Measurements from ENCODE around the gene HMGB1.

Gene HMGB1

DNA sequence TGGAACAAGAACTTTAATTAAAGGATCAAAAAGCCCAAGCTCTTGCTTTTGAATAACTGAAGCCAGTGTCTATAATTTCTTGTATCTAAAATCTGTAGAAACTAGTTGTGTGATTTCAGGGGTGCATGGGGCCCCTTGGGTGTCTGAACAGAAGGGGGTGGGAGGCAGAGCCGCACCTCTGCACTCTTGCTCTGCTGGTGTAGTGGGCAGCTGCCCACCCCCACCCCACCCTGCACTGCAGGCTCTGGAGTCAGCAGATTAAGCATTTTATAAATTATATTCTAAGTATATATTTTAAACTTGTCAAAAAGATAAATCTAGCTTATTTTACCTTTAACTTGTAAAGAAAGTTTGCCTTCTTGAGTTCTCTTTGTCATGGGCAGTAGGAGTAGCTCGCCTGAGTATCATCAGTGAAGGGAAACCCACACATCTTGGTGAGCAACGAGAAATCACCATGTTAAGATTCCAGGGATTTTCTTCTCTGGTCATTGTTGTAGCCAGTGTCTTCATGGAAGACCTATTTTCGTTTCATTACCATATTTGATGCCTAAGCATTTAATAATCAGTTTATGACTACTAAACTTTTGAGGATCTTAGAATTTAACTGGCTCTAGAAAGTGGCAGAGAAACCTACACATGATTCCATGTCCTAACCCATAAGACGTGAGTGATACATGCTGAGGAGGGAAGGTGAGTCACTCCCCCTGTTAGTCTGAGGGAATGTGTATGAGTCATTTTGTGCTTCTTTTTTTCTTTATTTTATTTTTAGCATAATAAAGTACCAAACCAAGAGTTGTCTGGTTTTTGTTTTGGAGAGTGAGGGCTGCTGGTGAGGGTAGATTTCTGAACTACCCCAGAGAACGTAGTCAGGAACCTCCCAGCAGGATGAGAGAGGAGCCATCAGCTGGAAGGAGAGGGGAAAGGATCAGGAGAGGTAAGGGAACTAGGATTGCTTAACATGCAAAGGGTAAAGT lies 35.7 kb downstream of the HMGB1 start:
- no peaks in the 10 kb centered on the region for H3K9me3 ChIP-seq (ENCODE audit: control insufficient read depth, low read length)
- peak overlapping the region; percentile 57 for H3K27ac ChIP-seq (ENCODE audit: low read depth, low read length, severe bottlenecking)
- peaks cover 28% of the 10 kb centered on the region for H3K4me1 ChIP-seq (ENCODE audit: control insufficient read depth, insufficient read depth, low read length, poor library complexity, severe bottlenecking)
- WGBS, 2 experiments (ENCODE audit: insufficient coverage in 2 of 2) = 57 to 72% methylated on average over 1 to 3 of the region's 6 CpGs
- no peaks in the 10 kb centered on the region for H3K36me3 ChIP-seq (ENCODE audit: control insufficient read depth, insufficient read depth, low read length)
- no peak overlapping the region for H3K4me3 ChIP-seq (ENCODE audit: extremely low read depth, insufficient read depth, low read length, poor library complexity, severe bottlenecking)

DNA sequence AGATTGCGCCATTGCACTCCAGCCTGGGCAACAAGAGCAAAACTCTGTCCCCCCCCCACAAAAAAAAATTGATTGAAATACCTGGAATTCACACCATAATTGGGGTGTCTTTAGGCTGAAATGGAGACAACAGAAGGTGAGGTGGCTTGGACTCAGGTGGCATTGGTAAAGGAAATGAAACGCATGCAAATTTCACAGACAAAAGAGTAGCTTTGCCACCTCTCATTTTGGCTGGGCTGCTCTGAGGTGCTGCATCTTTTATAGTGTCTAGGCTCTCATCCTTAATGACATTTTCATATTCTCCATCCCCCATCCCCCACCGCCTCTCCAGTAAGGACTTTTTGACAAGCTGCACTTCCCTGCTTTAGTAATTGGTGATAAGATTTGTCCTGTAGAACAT lies 36.5 kb downstream of the HMGB1 start:
- no peak overlapping the region for H3K4me3 ChIP-seq (ENCODE audit: extremely low read depth, insufficient read depth, low read length, poor library complexity, severe bottlenecking)
- peaks cover 28% of the 10 kb centered on the region for H3K4me1 ChIP-seq (ENCODE audit: control insufficient read depth, insufficient read depth, low read length, poor library complexity, severe bottlenecking)
- H3K27ac ChIP-seq (ENCODE audit: low read depth, low read length, severe bottlenecking) = no peak overlapping the region
- 90% methylated on average over 2 of the region's 3 CpGs; no CpG with 5 or more reads in 1 of the 2 experiments for WGBS, 2 experiments (ENCODE audit: insufficient coverage in 2 of 2)
- no peaks in the 10 kb centered on the region for H3K9me3 ChIP-seq (ENCODE audit: control insufficient read depth, low read length)
- no peaks in the 10 kb centered on the region for H3K36me3 ChIP-seq (ENCODE audit: control insufficient read depth, insufficient read depth, low read length)

DNA sequence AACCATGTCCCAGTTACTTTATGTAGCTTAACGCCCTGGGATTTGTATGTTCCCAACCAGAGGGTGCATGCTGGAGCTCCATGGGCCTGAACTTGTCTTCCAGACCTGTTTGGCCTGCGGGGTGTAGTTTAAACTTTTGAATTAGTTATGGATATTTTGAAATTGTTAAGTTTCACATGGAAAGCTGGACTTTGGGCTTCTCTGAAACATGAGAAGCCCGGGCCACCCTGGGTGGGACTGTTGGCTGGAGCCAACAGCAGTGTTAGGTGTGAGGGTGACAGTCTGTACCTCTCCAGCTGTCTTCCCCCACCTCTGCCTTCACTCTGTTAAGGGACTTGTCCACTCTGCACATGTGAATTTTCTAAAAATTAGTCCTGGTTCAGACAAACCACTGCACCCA lies 41.8 kb downstream of the HMGB1 start:
- Histone ChIP-seq H3K36me3 (ENCODE audit: control insufficient read depth, insufficient read depth, low read length) (no peaks in the 10 kb centered on the region), H3K4me1 (ENCODE audit: control insufficient read depth, insufficient read depth, low read length, poor library complexity, severe bottlenecking) (no peaks in the 10 kb centered on the region), H3K9me3 (ENCODE audit: control insufficient read depth, low read length) (no peaks in the 10 kb centered on the region), H3K4me3 (ENCODE audit: extremely low read depth, insufficient read depth, low read length, poor library complexity, severe bottlenecking) (no peak overlapping the region), H3K27ac (ENCODE audit: low read depth, low read length, severe bottlenecking) (no peak overlapping the region)
- 88 to 96% methylated on average over 1 to 3 of the region's 3 CpGs for WGBS, 2 experiments (ENCODE audit: insufficient coverage in 2 of 2)

DNA sequence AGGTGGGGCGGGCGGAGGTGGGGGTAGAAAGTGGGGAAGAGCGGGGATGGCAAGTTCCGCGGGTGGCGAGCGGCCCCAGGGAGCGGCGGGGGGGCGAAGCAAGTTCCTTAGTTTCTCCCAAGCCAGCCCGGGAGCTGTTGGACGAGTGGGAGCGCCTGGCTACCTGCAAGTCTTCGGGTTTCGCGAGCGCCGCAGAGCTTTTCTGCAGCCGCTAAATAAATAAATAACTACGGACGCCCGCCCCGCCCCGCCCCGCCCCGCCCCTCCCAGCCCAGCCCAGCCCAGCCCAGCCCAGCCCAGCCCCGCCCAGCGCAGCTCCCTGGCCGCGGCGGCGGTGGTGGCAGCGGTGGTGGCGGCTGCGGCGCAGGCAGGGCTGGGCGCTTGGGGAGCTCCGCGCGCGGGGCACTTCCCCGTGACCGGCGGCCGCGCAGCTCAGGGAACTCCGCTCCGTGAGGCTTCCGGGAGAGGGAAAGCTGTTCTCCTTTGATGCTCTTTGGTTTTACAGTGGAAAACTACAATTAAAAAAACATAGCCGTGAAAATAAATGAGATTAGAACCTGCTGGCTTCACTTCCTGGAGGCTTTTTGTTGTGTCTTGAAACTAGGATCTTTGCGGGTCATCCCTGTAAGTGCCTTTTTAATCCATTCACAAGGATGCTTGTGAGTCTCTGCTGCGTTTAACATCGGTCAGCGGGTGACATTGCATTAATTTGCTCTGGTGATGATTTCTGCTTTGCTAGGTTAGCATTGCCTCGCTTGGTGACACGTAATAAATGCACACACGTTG lies 43.5 kb downstream of the HMGB1 start, which contains the start of gene UBE2L5:
Gene UBE2L5 (plus strand): TSS at position 440 of the 786 bp plus-strand sequence. CDS start 5,498 bp downstream, outside the sequence.
- Histone ChIP-seq H3K4me1 (ENCODE audit: control insufficient read depth, insufficient read depth, low read length, poor library complexity, severe bottlenecking) (no peaks in the 10 kb centered on the region), H3K4me3 (ENCODE audit: extremely low read depth, insufficient read depth, low read length, poor library complexity, severe bottlenecking) (peak within 1 kb of the TSS; percentile 52), H3K9me3 (ENCODE audit: control insufficient read depth, low read length) (no peaks in the 10 kb centered on the region), H3K36me3 (ENCODE audit: control insufficient read depth, insufficient read depth, low read length) (no peaks in the 10 kb centered on the region), H3K27ac (ENCODE audit: low read depth, low read length, severe bottlenecking) (peak within 1 kb of the TSS; percentile 84)
- WGBS, 2 experiments (ENCODE audit: insufficient coverage in 2 of 2) = 0 to 4% methylated on average over 22 to 29 of the region's 57 CpGs

DNA sequence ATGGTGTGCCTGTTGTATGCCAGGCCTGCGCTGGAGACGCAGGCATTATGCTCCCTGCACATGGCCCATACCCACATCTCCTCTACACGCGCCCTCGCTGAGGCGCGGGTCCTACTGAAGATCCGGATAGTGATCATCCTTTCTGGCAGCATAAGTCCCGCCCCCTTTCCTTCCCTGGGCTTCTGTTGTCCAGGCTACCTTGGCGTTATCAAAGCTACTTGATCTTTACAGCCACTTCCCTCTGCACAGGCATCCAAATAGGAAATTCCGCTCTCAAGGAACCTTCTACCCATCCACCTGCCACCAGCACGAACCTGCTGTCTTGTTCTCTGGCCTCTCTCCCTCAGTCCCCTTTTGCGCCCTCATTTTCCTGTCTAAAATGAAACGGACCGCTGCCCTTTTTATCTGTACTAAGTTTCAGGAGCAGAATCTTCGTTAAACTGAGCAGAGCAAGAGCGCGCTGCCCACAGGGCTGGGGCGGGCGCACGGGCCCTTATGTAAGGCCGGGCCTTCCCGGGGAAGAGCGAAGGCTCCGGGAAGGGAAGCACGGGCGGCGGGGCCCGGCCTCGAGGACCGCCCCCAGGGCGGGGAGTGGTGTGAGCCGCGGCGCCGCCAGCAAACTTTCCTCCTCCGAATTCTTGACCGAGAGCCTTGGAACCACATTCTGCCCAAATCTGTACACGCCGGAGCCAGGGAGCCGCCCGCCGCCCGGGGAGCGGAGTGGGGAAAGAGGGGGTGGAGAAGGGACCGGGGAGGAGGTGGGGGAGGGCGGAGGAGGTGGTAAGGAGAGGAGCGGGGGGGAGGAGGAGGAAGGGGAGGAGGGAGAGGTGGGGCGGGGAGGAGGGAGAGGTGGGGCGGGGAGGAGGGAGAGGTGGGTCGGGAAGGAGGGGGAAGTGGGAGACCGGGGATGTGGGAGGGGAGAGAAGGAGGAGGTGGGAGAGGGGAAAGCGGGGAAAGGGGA lies 44.4 kb downstream of the HMGB1 start:
- peak overlapping the region; percentile 84 for H3K27ac ChIP-seq (ENCODE audit: low read depth, low read length, severe bottlenecking)
- H3K4me1 ChIP-seq (ENCODE audit: control insufficient read depth, insufficient read depth, low read length, poor library complexity, severe bottlenecking) = no peaks in the 10 kb centered on the region
- H3K36me3 ChIP-seq (ENCODE audit: control insufficient read depth, insufficient read depth, low read length) = no peaks in the 10 kb centered on the region
- 1 to 7% methylated on average over 27 to 30 of the region's 53 CpGs for WGBS, 2 experiments (ENCODE audit: insufficient coverage in 2 of 2)
- H3K9me3 ChIP-seq (ENCODE audit: control insufficient read depth, low read length) = no peaks in the 10 kb centered on the region
- H3K4me3 ChIP-seq (ENCODE audit: extremely low read depth, insufficient read depth, low read length, poor library complexity, severe bottlenecking) = peak overlapping the region; percentile 50

DNA sequence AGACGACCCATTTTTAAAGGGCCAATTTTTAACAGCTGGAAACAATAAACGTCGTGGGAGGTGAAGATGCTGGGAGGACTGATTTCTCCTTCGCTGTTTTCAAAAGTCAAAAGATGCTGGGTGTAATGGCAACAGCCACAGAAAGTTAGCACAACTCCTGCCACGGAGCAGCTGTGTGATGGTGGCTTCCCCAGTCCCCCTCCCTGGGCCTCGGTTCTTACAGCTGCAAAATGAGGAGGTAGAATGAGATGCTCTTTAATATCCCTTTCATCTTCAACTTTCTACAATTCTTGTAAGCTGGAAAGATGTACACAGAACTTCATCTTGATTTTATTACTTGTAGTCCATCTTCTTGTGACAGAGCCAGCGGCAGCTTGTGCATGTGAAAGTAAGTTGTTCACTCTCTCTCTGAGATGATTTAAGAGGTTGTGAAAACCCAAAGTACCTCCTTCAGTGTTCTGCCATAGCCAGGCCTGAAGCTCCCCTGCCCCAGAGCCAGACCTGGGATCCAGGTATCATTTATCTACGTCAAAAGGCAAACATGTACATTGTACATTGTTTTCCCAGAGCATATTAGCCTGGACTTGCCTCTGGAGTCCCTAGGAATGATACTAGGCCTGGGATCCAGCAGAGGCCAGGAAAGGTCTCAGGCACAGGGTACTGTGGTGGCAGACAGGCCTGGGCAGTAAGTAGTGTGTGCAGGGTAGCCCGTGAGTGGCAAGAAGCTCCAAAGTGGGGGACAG lies 46.8 kb downstream of the HMGB1 start:
- no peak overlapping the region for H3K4me3 ChIP-seq (ENCODE audit: extremely low read depth, insufficient read depth, low read length, poor library complexity, severe bottlenecking)
- no peaks in the 10 kb centered on the region for H3K4me1 ChIP-seq (ENCODE audit: control insufficient read depth, insufficient read depth, low read length, poor library complexity, severe bottlenecking)
- no peaks in the 10 kb centered on the region for H3K36me3 ChIP-seq (ENCODE audit: control insufficient read depth, insufficient read depth, low read length)
- H3K27ac ChIP-seq (ENCODE audit: low read depth, low read length, severe bottlenecking) = no peak overlapping the region
- WGBS, 2 experiments (ENCODE audit: insufficient coverage in 2 of 2) = 91 to 94% methylated on average over 5 to 8 of the region's 9 CpGs
- no peaks in the 10 kb centered on the region for H3K9me3 ChIP-seq (ENCODE audit: control insufficient read depth, low read length)

DNA sequence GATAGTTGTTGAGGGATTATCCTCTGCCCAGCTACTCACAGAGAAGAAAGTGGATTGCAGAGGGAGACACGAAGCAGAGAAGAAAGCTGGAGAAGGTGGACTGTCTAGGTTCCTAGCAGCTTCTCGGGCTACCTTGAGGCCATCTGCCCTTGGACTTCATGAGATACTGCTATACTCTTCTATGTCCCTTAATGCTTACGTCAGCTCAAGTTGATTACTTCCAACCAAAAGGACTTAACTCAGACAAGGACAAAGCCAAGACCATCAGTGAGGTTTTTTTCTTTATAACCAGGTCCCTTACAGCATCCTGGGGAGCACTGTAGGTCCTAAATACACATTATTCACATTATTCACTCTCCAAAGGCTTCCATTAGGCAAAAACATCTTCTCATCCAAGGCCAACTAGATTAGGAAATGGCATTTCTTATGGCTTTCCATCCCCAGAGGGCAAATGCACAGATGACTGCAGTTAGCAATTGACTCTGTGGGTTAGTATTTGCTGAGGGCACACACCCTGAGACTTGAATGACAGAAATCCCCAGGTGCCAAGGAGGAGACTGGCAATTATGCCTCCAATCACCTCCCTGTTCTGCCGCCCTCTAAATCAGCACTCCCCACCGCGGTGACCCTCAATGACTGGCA lies 47.5 kb downstream of the HMGB1 start:
- Histone ChIP-seq H3K27ac (ENCODE audit: low read depth, low read length, severe bottlenecking) (no peak overlapping the region), H3K4me3 (ENCODE audit: extremely low read depth, insufficient read depth, low read length, poor library complexity, severe bottlenecking) (no peak overlapping the region), H3K36me3 (ENCODE audit: control insufficient read depth, insufficient read depth, low read length) (no peaks in the 10 kb centered on the region), H3K4me1 (ENCODE audit: control insufficient read depth, insufficient read depth, low read length, poor library complexity, severe bottlenecking) (no peaks in the 10 kb centered on the region), H3K9me3 (ENCODE audit: control insufficient read depth, low read length) (no peaks in the 10 kb centered on the region)
- 87 to 100% methylated on average over 5 of the region's 6 CpGs for WGBS, 2 experiments (ENCODE audit: insufficient coverage in 2 of 2)

DNA sequence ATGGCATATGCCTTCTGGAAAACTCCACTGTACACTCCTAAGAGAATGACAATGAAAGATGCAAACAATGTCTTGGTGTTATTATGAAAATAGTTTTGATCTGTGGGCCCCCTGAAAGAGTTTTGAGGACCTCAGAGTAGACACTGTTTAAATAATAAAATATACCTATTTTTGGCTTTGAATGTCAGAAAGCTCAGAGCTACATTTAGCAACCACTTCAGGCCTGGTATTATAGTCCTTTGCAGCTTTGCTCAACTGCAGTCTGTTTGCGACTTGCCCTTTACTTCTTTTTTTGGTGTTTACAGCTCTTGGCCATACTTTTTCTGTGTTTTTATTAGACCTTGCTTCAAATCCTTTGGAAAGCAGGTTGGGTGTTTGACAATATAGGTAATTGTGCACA lies 49.3 kb downstream of the HMGB1 start:
- WGBS, 2 experiments (ENCODE audit: insufficient coverage in 2 of 2) = 100% methylated on average over 1 of the region's 1 CpG; no CpG with 5 or more reads in 1 of the 2 experiments
- H3K4me3 ChIP-seq (ENCODE audit: extremely low read depth, insufficient read depth, low read length, poor library complexity, severe bottlenecking) = no peak overlapping the region

DNA sequence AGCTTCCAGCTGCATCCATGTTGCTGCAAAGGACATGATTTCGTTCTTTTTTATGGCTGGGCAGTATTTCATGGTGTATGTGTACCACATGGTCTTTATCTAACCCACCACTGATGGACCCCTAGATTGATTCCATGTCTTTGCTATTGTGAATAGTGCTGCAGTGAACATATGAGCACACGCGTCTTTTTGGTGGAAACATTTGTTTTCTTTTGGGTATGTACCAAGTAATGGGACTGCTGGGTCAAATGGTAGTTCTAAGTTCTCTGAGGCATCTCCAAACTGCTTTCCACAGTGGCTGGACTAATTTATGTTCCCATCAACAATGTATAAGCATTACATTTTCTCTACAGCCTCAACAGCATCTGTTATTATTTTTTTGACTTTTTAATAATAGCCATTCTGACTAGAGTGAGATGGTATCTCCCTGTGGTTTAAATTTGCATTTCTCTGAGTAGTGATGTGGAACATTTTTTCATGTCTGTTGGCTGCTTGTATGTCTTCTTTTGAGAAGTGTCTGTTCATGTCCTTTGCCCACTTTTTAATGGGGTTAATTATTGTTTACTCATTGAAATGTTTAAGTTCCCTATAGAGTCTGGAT lies 50.2 kb downstream of the HMGB1 start:
- Histone ChIP-seq H3K9me3 (ENCODE audit: control insufficient read depth, low read length) (no peaks in the 10 kb centered on the region), H3K4me1 (ENCODE audit: control insufficient read depth, insufficient read depth, low read length, poor library complexity, severe bottlenecking) (no peaks in the 10 kb centered on the region), H3K36me3 (ENCODE audit: control insufficient read depth, insufficient read depth, low read length) (no peaks in the 10 kb centered on the region), H3K4me3 (ENCODE audit: extremely low read depth, insufficient read depth, low read length, poor library complexity, severe bottlenecking) (no peak overlapping the region), H3K27ac (ENCODE audit: low read depth, low read length, severe bottlenecking) (no peak overlapping the region)
- 93% methylated on average over 3 of the region's 3 CpGs; no CpG with 5 or more reads in 1 of the 2 experiments for WGBS, 2 experiments (ENCODE audit: insufficient coverage in 2 of 2)

More for the DNA sequence above, 49.3 kb downstream of the HMGB1 start:
- Histone ChIP-seq H3K9me3 (ENCODE audit: control insufficient read depth, low read length) (no peaks in the 10 kb centered on the region), H3K36me3 (ENCODE audit: control insufficient read depth, insufficient read depth, low read length) (no peaks in the 10 kb centered on the region), H3K4me1 (ENCODE audit: control insufficient read depth, insufficient read depth, low read length, poor library complexity, severe bottlenecking) (no peaks in the 10 kb centered on the region), H3K27ac (ENCODE audit: low read depth, low read length, severe bottlenecking) (no peak overlapping the region)

Data from mesodermal cell (in vitro differentiated cells).